ENCODE data around the gene NBEAL1.
"Not testable (repeated sequence)": the region's sequence is repeated elsewhere in the genome, so short reads cannot be mapped to it uniquely, and the experiment has no call there.

The NBEAL1 gene

GRCh38 chr2:203039211-203039610, 24.5 kb downstream of the NBEAL1 start:
- DNase-seq (ENCODE audit: low read depth, low spot score) = not testable (repeated sequence)

GRCh38 chr2:203040966-203041521, 26.4 kb downstream of the NBEAL1 start:
- DNase-seq (ENCODE audit: low read depth, low spot score) = no peak

GRCh38 chr2:203042178-203042577, 27.5 kb downstream of the NBEAL1 start:
- no peak for DNase-seq (ENCODE audit: low read depth, low spot score)

- no peak for DNase-seq (ENCODE audit: low read depth, low spot score)
Observed at GRCh38 chr2:203043226-203043625, 28.6 kb downstream of the NBEAL1 start.

- DNase-seq (ENCODE audit: low read depth, low spot score) = no peak
Observed at GRCh38 chr2:203045867-203046266, 31.2 kb downstream of the NBEAL1 start.

- no peak for DNase-seq (ENCODE audit: low read depth, low spot score)
Observed at GRCh38 chr2:203052539-203052938, 37.9 kb downstream of the NBEAL1 start.

GRCh38 chr2:203059567-203060240, 45.0 kb downstream of the NBEAL1 start:
- no peak for DNase-seq (ENCODE audit: low read depth, low spot score)

- DNase-seq (ENCODE audit: low read depth, low spot score) = no peak
Observed at GRCh38 chr2:203061346-203061745, 46.7 kb downstream of the NBEAL1 start.

GRCh38 chr2:203062126-203062525, 47.5 kb downstream of the NBEAL1 start:
- no peak for DNase-seq (ENCODE audit: low read depth, low spot score)

- DNase-seq (ENCODE audit: low read depth, low spot score) = not testable (repeated sequence)
Observed at GRCh38 chr2:203066519-203067091, 51.9 kb downstream of the NBEAL1 start.

GRCh38 chr2:203070701-203071100, 56.0 kb downstream of the NBEAL1 start:
- no peak for DNase-seq (ENCODE audit: low read depth, low spot score)

- no peak for DNase-seq (ENCODE audit: low read depth, low spot score)
Observed at GRCh38 chr2:203071148-203071547, 56.5 kb downstream of the NBEAL1 start.

GRCh38 chr2:203072371-203072770, 57.7 kb downstream of the NBEAL1 start:
- DNase-seq (ENCODE audit: low read depth, low spot score) = no peak

GRCh38 chr2:203077451-203077850, 62.8 kb downstream of the NBEAL1 start:
- no peak for DNase-seq (ENCODE audit: low read depth, low spot score)

- no peak for DNase-seq (ENCODE audit: low read depth, low spot score)
Observed at GRCh38 chr2:203080447-203081045, 65.9 kb downstream of the NBEAL1 start.

GRCh38 chr2:203083328-203083727, 68.7 kb downstream of the NBEAL1 start:
- no peak for DNase-seq (ENCODE audit: low read depth, low spot score)

GRCh38 chr2:203086381-203086780, 71.7 kb downstream of the NBEAL1 start:
- not testable (repeated sequence) for DNase-seq (ENCODE audit: low read depth, low spot score)

GRCh38 chr2:203090721-203091120, 76.0 kb downstream of the NBEAL1 start:
- DNase-seq (ENCODE audit: low read depth, low spot score) = not testable (repeated sequence)

GRCh38 chr2:203097735-203098134, 83.1 kb downstream of the NBEAL1 start:
- no peak for DNase-seq (ENCODE audit: low read depth, low spot score)

- DNase-seq (ENCODE audit: low read depth, low spot score) = not testable (repeated sequence)
Observed at GRCh38 chr2:203102357-203102756, 87.7 kb downstream of the NBEAL1 start.

GRCh38 chr2:203104273-203104672, 89.6 kb downstream of the NBEAL1 start:
- DNase-seq (ENCODE audit: low read depth, low spot score) = no peak

GRCh38 chr2:203105996-203106395, 91.3 kb downstream of the NBEAL1 start:
- DNase-seq (ENCODE audit: low read depth, low spot score) = no peak

- DNase-seq (ENCODE audit: low read depth, low spot score) = not testable (repeated sequence)
Observed at GRCh38 chr2:203110496-203110895, 95.8 kb downstream of the NBEAL1 start.
